Subcutaneous abdominal adipose tissue (tissue), 5 donors: ENCODE data around the gene NXN.

ENCODE experiments used
- H3K27ac ChIP-seq: one replicate; pipeline ENCODE4 v1.7.0; 2013; ENCODE audit warnings: low read depth, mild to moderate bottlenecking, inconsistent platforms, low read length, moderate library complexity
- H3K27me3 ChIP-seq, 5 donors: one replicate each; pipeline ENCODE4 v1.7.0; 2013; ENCODE audit warnings: low read length in 5 of 5, inconsistent platforms in 1 of 5; ENCODE audit not compliant: control insufficient read depth in 5 of 5, insufficient read depth in 4 of 5
- H3K36me3 ChIP-seq, 5 donors: one replicate each; pipeline ENCODE4 v1.7.0; 2013; ENCODE audit warnings: low read length in 5 of 5; ENCODE audit not compliant: control insufficient read depth in 5 of 5, insufficient read depth in 5 of 5
- H3K4me1 ChIP-seq, 5 donors: one replicate each; pipeline ENCODE4 v1.7.0; 2013; ENCODE audit warnings: low read length in 5 of 5, mild to moderate bottlenecking in 3 of 5, moderate library complexity in 1 of 5; ENCODE audit not compliant: control insufficient read depth in 5 of 5, insufficient read depth in 5 of 5
- H3K4me3 ChIP-seq, 5 donors: one replicate each; pipeline ENCODE4 v1.7.0; 2013; ENCODE audit warnings: low read length in 5 of 5, low read depth in 1 of 5
- H3K9ac ChIP-seq, 5 donors: one replicate each; pipeline ENCODE4 v1.7.0; 2013; ENCODE audit warnings: low read length in 5 of 5, mild to moderate bottlenecking in 4 of 5, moderate library complexity in 3 of 5
- H3K9me3 ChIP-seq, 5 donors: one replicate each; pipeline ENCODE4 v1.7.0; 2013; ENCODE audit warnings: low read length in 5 of 5; ENCODE audit not compliant: control insufficient read depth in 5 of 5
- donor health status: healthy.
- donor health status: healthy.
- donor health status: healthy.
- donor health status: healthy.
- donor health status: healthy.

The NXN gene

GRCh38 chr17:801660-802059, 177.9 kb downstream of the NXN start:
- Histone ChIP-seq H3K4me3 (no peak overlapping the region), H3K27me3 (peaks cover 0 to 8% (median 0%) of the 10 kb centered on the region in 5 donors), H3K9ac (no peak overlapping the region), H3K36me3 (peaks cover 0 to 7% (median 0%) of the 10 kb centered on the region in 5 donors), H3K27ac (no peak overlapping the region), H3K4me1 (peaks cover 0 to 16% (median 2%) of the 10 kb centered on the region in 5 donors), H3K9me3 (no peaks in the 10 kb centered on the region)

GRCh38 chr17:800446-801242, 178.9 kb downstream of the NXN start:
- Histone ChIP-seq H3K36me3 (peaks cover 0 to 7% (median 0%) of the 10 kb centered on the region in 5 donors), H3K27ac (no peak overlapping the region), H3K4me3 (no peak overlapping the region), H3K4me1 (peaks cover 0 to 23% (median 2%) of the 10 kb centered on the region in 5 donors), H3K9me3 (no peaks in the 10 kb centered on the region), H3K9ac (no peak overlapping the region), H3K27me3 (peaks cover 0 to 8% (median 0%) of the 10 kb centered on the region in 5 donors)

DNA sequence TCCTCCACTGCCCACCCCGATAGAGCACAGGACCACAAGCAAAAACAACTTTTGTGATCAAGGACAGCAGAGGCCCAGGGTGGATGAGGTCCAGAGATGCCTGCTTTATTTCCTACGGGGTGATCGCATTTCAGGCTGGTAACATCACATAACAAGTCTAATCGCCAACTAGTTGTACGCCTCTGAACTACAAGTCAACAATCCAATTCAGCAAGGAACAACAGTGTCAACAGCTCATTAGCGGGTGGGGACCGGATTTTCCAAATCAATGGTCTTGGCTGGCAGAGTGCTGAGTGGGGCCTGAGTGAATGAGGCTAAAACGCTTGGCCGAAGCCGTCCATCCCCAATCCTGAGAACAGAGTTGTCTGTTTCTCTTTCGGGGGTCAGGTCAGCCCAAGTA, 180.3 kb downstream of the NXN start:
- Histone ChIP-seq H3K27ac (no peak overlapping the region), H3K27me3 (peaks cover 0 to 8% (median 0%) of the 10 kb centered on the region in 5 donors), H3K9ac (no peak overlapping the region), H3K36me3 (peaks cover 0 to 7% (median 0%) of the 10 kb centered on the region in 5 donors), H3K4me1 (peaks cover 6 to 37% (median 12%) of the 10 kb centered on the region in 5 donors), H3K4me3 (no peak overlapping the region), H3K9me3 (no peaks in the 10 kb centered on the region)

GRCh38 chr17:798246-798645, 181.3 kb downstream of the NXN start:
- Histone ChIP-seq H3K4me1 (peaks cover 6 to 37% (median 12%) of the 10 kb centered on the region in 5 donors), H3K36me3 (peaks cover 0 to 2% (median 0%) of the 10 kb centered on the region in 5 donors), H3K4me3 (no peak overlapping the region), H3K9me3 (no peaks in the 10 kb centered on the region), H3K27ac (no peak overlapping the region), H3K9ac (no peak overlapping the region), H3K27me3 (peaks cover 0 to 8% (median 0%) of the 10 kb centered on the region in 5 donors)

- Histone ChIP-seq H3K36me3 (peaks cover 0 to 8% (median 5%) of the 10 kb centered on the region in 5 donors), H3K4me3 (peak overlapping the region in 1 of 5 donors; percentile 16), H3K27ac (no peak overlapping the region), H3K27me3 (peaks cover 0 to 8% (median 0%) of the 10 kb centered on the region in 5 donors), H3K9ac (no peak overlapping the region), H3K9me3 (no peaks in the 10 kb centered on the region), H3K4me1 (peaks cover 6 to 37% (median 12%) of the 10 kb centered on the region in 5 donors)
These were observed 182.2 kb downstream of the NXN start for GRCh38 chr17:797236-797840.

GRCh38 chr17:796609-797008, 183.0 kb downstream of the NXN start:
- Histone ChIP-seq H3K4me3 (peak overlapping the region in 2 of 5 donors; percentile 0 to 11), H3K4me1 (peaks cover 6 to 37% (median 12%) of the 10 kb centered on the region in 5 donors), H3K36me3 (peaks cover 0 to 15% (median 12%) of the 10 kb centered on the region in 5 donors), H3K27ac (no peak overlapping the region), H3K9me3 (no peaks in the 10 kb centered on the region), H3K27me3 (peaks cover 0 to 8% (median 0%) of the 10 kb centered on the region in 5 donors), H3K9ac (no peak overlapping the region)

DNA sequence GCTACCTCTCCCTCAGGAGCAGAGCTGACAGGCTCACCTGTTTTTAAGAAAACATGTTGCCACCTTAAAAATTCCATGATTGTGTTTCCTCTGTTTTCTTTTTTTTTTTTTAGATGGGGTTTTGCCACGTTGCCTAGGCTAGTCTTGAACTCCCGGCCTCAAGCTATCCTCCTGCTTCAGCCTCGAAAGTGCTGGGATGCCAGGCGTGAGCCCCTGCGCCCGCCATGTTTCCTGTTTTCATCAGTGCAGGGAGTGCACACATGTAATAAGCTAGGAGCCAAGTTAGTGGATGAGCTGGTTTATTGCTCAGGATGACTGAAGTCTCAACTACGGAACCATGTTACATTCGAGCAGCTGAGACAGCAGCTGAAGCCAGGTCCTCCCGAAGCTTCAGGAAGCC, 183.9 kb downstream of the NXN start:
- H3K4me1 ChIP-seq, result peaks cover 6 to 37% (median 12%) of the 10 kb centered on the region in 5 donors
- no peak overlapping the region for H3K4me3 ChIP-seq
- H3K9ac ChIP-seq, result no peak overlapping the region
- H3K27me3 ChIP-seq, result peaks cover 0 to 8% (median 0%) of the 10 kb centered on the region in 5 donors
- H3K9me3 ChIP-seq, result no peaks in the 10 kb centered on the region
- H3K36me3 ChIP-seq, result peaks cover 0 to 21% (median 18%) of the 10 kb centered on the region in 5 donors
- H3K27ac ChIP-seq, result no peak overlapping the region

DNA sequence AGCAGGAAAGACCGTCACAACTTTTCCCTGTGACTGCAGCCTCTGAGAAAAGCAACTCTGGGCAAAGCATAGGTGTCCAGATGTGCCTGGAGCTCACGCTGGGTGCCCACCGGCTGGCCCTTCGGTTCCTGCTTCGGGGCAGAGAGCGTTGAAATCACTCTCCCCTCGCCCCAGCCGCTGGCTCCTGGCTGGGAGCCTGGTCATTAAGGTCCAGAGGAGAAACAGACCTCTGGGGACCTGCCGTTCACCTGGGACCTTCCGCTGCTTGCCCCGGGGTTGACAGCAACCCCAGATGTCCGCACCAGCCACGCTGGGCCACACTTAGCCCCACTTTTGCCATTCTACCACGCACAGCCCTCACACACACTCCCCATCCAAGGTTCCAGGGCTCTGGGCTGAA, 184.3 kb downstream of the NXN start:
- no peak overlapping the region for H3K27ac ChIP-seq
- H3K4me1 ChIP-seq, result peaks cover 6 to 37% (median 12%) of the 10 kb centered on the region in 5 donors
- H3K36me3 ChIP-seq, result peaks cover 0 to 23% (median 18%) of the 10 kb centered on the region in 5 donors
- peak overlapping the region in 2 of 5 donors; percentile 6 to 63 for H3K9ac ChIP-seq
- peaks cover 0 to 8% (median 0%) of the 10 kb centered on the region in 5 donors for H3K27me3 ChIP-seq
- peak overlapping the region; percentile 33 to 61 (median 49) for H3K4me3 ChIP-seq
- no peaks in the 10 kb centered on the region for H3K9me3 ChIP-seq

- Histone ChIP-seq H3K36me3 (peaks cover 0 to 27% (median 22%) of the 10 kb centered on the region in 5 donors), H3K27me3 (peaks cover 0 to 8% (median 0%) of the 10 kb centered on the region in 5 donors), H3K4me3 (peak overlapping the region; percentile 33 to 61 (median 49)), H3K27ac (no peak overlapping the region), H3K9ac (peak overlapping the region in 2 of 5 donors; percentile 6 to 63), H3K4me1 (peaks cover 4 to 37% (median 12%) of the 10 kb centered on the region in 5 donors), H3K9me3 (no peaks in the 10 kb centered on the region)
These were observed 184.7 kb downstream of the NXN start for GRCh38 chr17:794876-795275.

DNA sequence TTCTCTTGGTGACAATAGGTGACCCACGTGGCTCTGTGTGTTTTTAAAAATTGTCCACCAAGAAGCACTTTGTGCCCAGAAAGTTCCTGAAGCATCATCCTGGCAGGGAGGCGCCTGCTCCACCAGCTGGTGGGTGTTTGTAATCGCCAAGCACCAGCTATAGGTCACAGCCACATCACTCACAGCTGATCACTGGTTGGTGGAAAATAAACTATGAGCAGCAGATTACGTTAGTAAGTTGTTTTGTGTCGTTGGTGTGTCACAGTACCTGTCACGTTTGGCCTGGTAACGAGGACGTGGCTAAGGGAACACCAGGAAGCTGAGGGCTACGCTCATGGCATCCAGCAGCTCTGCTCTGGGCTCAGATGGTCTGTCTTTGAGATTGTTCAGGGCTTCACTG, 187.3 kb downstream of the NXN start:
- Histone ChIP-seq H3K9me3 (no peaks in the 10 kb centered on the region), H3K4me1 (peaks cover 4 to 29% (median 12%) of the 10 kb centered on the region in 5 donors), H3K27me3 (peaks cover 0 to 4% (median 0%) of the 10 kb centered on the region in 5 donors), H3K4me3 (no peak overlapping the region), H3K9ac (no peak overlapping the region), H3K36me3 (peaks cover 0 to 52% (median 44%) of the 10 kb centered on the region in 5 donors), H3K27ac (no peak overlapping the region)
